Nephron progenitor cell (in vitro differentiated cells): Measurements from ENCODE around the gene SPATA20.

Source experiments
- DNase-seq: peaks from one replicate; pipeline ENCODE4 v3.0.0; 2021
- H3K27ac Mint-ChIP-seq: 2 replicates; pipeline ENCODE4 v1.8.0; 2021; ENCODE audit warnings: mild to moderate bottlenecking, moderate library complexity, mixed read lengths
- H3K27me3 Mint-ChIP-seq: 2 replicates; pipeline ENCODE4 v1.8.0; 2021; ENCODE audit warnings: mild to moderate bottlenecking, low read depth, mixed read lengths; ENCODE audit not compliant: poor library complexity
- H3K36me3 Mint-ChIP-seq: 2 replicates; pipeline ENCODE4 v1.8.0; 2021; ENCODE audit warnings: low read depth, mixed read lengths
- H3K4me1 Mint-ChIP-seq: 2 replicates; pipeline ENCODE4 v1.8.0; 2021; ENCODE audit warnings: mixed read lengths
- H3K4me3 Mint-ChIP-seq: 2 replicates; pipeline ENCODE4 v1.8.0; 2021; ENCODE audit warnings: mild to moderate bottlenecking, moderate library complexity, mixed read lengths
- H3K9me3 Mint-ChIP-seq: 2 replicates; pipeline ENCODE4 v1.8.0; 2021; ENCODE audit warnings: mild to moderate bottlenecking, moderate library complexity, mixed read lengths
- CTCF ChIP-seq: fragments of 200-600 bp; sonication (generic); IDR thresholded peaks from 2 replicates; pipeline ENCODE4 v1.5.0; 2021; ENCODE audit warnings: antibody characterized with exemption

SPATA20 gene

GRCh38 chr17:50594892-50595291, 47.9 kb downstream of the SPATA20 start:
- H3K4me1 Mint-ChIP-seq = peaks cover 40% of the 10 kb centered on the region
- H3K27me3 Mint-ChIP-seq = peaks cover 33% of the 10 kb centered on the region
- H3K27ac Mint-ChIP-seq = no peak overlapping the region
- TF ChIP-seq CTCF = no peak
- no peak overlapping the region for H3K4me3 Mint-ChIP-seq
- DNase-seq = no peak
- H3K9me3 Mint-ChIP-seq = no peaks in the 10 kb centered on the region
- H3K36me3 Mint-ChIP-seq = no peaks in the 10 kb centered on the region

GRCh38 chr17:50596191-50597037, 49.4 kb downstream of the SPATA20 start:
- peak; percentile 69 for DNase-seq
- Mint-ChIP-seq H3K4me3 (no peak overlapping the region), H3K27me3 (peaks cover 42% of the 10 kb centered on the region), H3K27ac (no peak overlapping the region), H3K4me1 (peaks cover 41% of the 10 kb centered on the region), H3K36me3 (no peaks in the 10 kb centered on the region), H3K9me3 (no peaks in the 10 kb centered on the region)
- TF ChIP-seq CTCF = peak; percentile 62

- no peak overlapping the region for H3K27ac Mint-ChIP-seq
- H3K9me3 Mint-ChIP-seq = no peaks in the 10 kb centered on the region
- H3K36me3 Mint-ChIP-seq = no peaks in the 10 kb centered on the region
- no peak for DNase-seq
- peaks cover 45% of the 10 kb centered on the region for H3K4me1 Mint-ChIP-seq
- H3K4me3 Mint-ChIP-seq = no peak overlapping the region
- peaks cover 46% of the 10 kb centered on the region for H3K27me3 Mint-ChIP-seq
- TF ChIP-seq CTCF = no peak
These were observed 51.5 kb downstream of the SPATA20 start for GRCh38 chr17:50598487-50598886.

- H3K4me3 Mint-ChIP-seq = no peak overlapping the region
- H3K27ac Mint-ChIP-seq = no peak overlapping the region
- no peak for DNase-seq
- H3K27me3 Mint-ChIP-seq = peaks cover 45% of the 10 kb centered on the region
- H3K9me3 Mint-ChIP-seq = no peaks in the 10 kb centered on the region
- H3K36me3 Mint-ChIP-seq = no peaks in the 10 kb centered on the region
- no peak for TF ChIP-seq CTCF
- peaks cover 44% of the 10 kb centered on the region for H3K4me1 Mint-ChIP-seq
These were observed 52.6 kb downstream of the SPATA20 start for GRCh38 chr17:50599606-50600005.

GRCh38 chr17:50601823-50602375, 54.9 kb downstream of the SPATA20 start:
- Mint-ChIP-seq H3K9me3 (no peaks in the 10 kb centered on the region), H3K27me3 (peaks cover 41% of the 10 kb centered on the region), H3K4me3 (peak overlapping the region; percentile 16), H3K36me3 (no peaks in the 10 kb centered on the region), H3K4me1 (peaks cover 48% of the 10 kb centered on the region), H3K27ac (peak overlapping the region; percentile 79)
- no peak for TF ChIP-seq CTCF
- DNase-seq = no peak

GRCh38 chr17:50602836-50603235, 55.9 kb downstream of the SPATA20 start:
- peaks cover 46% of the 10 kb centered on the region for H3K27me3 Mint-ChIP-seq
- H3K4me1 Mint-ChIP-seq = peaks cover 48% of the 10 kb centered on the region
- no peaks in the 10 kb centered on the region for H3K36me3 Mint-ChIP-seq
- H3K4me3 Mint-ChIP-seq = no peak overlapping the region
- DNase-seq = no peak
- H3K27ac Mint-ChIP-seq = no peak overlapping the region
- H3K9me3 Mint-ChIP-seq = no peaks in the 10 kb centered on the region
- TF ChIP-seq CTCF = no peak
